T-helper 2 cell (primary cell): ENCODE data around the gene SERPIND1.
"Not testable (repeated sequence)": the region's sequence is repeated elsewhere in the genome, so short reads cannot be mapped to it uniquely, and the experiment has no call there.

Experiments used
- DNase-seq, 5 experiments: peaks; one replicate each; pipeline versions ENCODE4 v3.0.0 to v3.0.0-alpha.2; 2012 to 2022
- total RNA-seq, 2 donors: gene quantifications; one replicate each; lab custom pipeline; 2026; lab: John Stamatoyannopoulos, UW

Gene SERPIND1, protein sequence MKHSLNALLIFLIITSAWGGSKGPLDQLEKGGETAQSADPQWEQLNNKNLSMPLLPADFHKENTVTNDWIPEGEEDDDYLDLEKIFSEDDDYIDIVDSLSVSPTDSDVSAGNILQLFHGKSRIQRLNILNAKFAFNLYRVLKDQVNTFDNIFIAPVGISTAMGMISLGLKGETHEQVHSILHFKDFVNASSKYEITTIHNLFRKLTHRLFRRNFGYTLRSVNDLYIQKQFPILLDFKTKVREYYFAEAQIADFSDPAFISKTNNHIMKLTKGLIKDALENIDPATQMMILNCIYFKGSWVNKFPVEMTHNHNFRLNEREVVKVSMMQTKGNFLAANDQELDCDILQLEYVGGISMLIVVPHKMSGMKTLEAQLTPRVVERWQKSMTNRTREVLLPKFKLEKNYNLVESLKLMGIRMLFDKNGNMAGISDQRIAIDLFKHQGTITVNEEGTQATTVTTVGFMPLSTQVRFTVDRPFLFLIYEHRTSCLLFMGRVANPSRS
- total RNA-seq = 0 reads per million in 2 donors

DNA sequence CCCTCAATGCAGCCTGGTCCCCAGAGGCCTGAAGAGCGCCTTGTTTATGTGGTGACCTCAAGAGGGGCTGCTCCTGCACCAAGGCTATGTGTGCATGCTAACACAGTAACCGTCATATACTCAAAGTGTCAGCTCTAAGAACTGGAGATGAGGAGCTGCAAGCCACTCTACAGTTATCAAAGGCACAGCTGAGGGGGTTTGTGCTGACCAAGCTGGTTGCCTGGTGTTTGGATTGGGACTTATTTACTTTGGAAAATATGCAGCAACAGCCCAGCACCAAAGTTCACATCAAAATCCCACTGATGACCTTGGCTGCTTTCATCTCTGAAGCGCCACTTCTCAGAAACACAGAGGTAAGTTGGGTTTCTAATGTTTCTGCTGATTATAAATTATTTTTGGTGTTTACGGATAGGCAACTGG lies at the start of gene SERPIND1:
SERPIND1 (plus strand) TSS at position 321 of the 420 bp plus-strand sequence. CDS start 5,200 bp downstream, outside the sequence.
- DNase-seq = no peak

DNA sequence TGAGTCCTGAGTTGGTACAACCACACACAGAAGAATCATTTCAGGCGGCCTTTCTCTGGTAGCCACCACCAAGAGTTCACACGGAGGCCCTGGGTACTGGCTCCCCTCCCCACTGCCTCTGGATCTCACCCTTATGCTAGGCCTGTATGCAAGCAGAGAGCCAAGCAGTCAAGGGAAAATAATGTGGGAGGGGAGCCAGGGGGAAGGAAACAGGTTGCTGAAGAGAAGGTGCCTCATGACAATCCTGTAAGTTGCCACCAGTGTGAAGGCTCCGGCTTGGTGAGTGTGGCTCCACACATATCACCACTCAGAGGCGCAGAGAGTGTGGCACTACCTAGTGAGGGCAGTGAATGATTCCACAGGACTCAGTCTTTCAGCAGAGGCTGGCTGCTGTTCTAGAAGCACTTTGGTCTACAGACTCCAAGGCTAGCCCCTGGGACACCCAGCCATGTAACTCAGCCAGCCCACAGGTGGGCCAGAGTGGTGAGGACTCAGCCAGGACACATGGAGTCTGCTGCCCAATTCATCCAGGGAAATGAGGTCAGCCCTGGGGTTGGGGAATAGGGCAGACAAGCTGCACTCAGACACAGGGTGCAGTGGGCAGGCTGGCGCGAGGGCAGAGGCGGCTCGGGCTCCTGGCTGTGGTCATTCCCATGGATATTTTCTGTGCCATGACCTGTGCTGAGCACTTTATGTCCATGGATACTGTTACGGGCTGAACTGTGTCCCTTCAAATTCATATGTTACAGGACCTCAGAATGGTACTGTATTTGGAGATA lies 49.0 kb upstream of the SERPIND1 start:
- DNase-seq = no peak

DNA sequence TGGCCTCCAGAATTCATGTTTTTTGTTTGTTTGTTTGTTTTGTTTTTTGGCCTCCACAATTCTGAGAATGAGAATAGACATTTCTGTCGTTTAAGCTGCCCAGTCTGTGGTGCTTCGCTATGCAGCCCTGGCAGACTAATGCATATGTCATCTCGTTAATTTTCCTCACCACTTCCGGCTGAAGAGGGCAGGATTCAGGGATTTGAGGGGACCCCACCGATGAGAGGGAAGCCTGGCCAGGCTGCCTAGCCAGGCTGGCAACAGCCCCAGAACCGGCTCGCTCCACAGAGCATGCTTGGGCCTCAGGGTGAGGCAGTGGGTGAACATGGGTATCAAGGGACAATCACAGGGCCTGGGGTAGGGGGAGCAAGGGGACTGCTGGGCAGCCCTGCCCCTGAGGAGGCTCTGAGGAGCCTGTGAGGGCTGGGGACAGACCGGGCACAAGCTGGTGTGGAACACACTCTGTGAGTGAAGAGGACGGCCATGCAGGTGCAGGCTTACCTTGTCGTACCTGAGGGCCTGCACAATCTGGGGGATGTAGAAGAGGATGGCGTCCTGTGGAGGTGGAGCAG lies 47.8 kb upstream of the SERPIND1 start:
- no peak for DNase-seq

DNA sequence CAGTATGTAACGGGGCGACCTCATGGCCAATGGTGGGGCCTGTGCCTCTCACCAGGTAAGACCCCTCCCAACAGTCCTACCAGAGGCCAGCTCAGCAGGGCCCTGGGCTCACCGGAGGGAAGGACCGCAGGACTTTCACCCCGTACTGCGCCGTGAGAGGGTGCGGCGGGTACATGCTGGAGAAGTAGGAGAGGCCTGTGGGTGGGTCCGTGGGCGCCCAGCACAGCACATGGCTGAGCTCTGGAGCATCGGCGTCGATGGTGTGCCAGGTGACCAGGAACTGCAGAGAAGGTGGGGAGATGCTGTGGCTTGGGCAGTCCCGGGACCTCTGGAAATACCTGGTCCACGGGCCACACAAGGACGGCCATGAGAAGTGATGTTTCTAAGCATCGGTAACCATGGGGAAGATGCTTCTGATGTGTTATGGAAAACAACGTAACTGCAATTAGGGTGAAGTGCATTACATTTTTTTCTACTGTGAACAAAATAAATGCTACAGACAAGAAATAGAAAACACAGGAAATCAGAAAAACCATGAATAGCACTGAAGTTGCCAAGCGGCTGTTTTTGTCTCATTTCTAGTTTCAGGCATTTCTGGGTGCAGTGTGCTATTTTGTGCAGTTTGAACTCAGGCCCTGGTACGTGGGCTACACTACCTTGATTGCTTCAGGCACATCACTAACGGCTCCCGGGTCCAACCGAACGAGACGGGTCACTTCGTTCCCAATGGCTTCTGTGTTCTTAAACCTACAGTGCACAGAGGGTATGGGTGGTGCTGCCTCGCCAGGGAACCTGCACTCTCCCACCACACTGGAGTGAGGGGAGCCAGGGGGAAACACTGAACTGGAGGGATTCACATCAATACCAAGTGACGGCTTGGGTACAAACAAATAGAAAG lies 46.5 kb upstream of the SERPIND1 start:
- no peak for DNase-seq

DNA sequence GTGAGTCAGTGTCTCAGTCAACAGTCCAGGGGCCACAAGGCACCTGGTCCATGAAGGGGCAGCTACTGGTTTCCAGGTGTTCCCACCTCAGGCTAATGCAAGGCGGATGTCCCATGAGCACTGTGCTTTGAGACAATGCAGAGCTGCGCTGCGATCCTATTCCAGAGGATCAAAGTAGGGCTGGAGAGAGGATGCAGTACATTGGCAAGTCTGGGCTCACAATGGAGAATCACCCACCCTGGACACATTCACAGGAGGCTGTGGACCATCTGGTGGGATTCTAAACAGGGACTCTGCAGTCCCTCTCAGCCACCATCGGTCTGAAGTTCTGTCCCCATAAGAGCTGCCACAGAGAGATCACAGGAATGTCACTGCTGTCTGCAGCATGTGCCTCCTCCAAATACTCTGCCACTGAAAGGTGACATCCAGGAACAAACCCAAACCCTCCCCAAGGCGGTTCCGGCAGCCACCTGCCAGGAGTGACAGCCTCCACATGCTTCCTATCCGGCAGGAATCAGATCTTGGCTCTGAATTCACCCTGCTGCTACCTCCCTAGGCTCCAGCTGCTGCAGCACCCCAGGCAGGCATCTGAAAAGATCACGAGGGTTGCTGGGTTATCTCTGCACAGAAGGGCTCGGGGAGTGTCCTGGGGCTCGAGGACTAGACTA lies 45.3 kb upstream of the SERPIND1 start:
- no peak for DNase-seq

DNA sequence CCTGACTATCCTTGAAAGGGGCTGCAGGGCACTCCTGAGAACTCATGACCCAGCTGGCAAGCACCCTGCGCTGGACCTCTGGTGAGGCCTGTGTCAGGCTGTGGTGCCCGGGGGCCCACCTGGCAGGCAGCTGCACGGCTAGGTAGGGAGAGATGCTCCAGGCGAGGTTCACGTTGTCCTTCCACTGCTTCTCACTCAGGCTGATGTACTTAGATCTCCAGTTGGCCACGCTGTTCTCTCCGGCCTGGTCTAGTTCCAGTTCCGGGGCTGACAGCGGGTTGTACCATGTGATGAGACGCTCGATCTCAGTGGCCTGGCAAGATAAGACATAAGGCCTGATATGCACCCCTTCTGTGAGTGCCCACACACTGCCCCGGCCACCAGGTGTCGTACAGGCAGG lies 44.7 kb upstream of the SERPIND1 start:
- no peak for DNase-seq

DNA sequence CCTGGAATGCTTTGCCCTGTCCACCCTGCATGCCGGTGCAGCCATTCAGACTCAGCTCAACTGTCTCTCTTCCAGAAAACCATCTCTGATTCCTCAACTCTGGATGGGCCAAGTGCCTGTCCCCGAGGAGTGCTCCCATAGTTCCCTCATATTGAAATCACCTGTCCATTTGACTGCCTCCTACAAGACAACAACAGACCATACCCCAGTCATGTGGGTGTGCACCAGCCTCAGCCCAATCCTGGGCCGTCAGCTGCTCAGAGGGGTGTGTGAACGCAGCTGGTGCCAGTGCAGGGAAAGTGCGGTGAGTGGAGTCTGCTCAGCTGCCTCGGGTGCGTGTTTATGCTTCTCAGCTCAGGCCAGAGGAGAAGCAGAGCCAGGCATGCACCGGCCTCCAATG lies 41.5 kb upstream of the SERPIND1 start:
- not testable (repeated sequence) for DNase-seq

DNA sequence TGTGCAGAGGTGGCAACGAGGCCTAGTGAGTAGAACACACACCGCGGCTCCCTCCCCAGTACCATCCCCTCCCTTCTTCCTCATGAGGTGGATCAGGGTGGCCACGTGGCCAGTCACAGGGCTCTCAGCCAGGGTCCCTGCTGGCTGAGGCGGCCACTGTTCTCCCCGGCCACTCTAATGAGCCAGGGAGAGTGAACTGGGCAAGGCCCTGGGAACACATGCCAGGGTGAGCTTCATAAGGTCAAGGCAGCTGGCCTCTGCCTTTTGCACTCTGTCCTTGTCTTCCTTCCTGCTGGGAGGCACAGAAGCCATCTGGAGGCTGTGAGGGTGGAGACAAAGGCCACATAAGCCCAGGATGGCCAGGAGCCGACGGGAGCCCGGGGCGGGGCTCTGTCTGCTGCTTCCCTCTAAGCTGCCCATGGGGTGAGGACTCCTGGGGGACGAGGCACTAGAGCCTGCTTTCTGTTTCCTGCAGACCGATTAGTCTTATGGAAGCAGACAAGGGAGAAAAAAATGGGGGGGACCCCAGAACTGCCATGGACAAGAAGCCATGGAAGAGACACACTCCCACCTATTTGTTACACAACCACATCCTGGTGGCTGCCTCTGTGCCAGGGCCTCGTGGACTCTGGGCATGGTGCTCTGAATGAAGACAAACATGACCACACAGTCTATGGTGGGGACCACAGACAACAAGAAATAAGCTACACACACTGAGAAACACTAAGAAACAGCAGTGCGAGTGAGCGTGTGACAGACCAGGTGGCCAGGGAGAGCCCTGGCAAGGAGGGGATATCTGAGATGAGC lies 38.4 kb upstream of the SERPIND1 start:
- DNase-seq = not testable (repeated sequence)

DNA sequence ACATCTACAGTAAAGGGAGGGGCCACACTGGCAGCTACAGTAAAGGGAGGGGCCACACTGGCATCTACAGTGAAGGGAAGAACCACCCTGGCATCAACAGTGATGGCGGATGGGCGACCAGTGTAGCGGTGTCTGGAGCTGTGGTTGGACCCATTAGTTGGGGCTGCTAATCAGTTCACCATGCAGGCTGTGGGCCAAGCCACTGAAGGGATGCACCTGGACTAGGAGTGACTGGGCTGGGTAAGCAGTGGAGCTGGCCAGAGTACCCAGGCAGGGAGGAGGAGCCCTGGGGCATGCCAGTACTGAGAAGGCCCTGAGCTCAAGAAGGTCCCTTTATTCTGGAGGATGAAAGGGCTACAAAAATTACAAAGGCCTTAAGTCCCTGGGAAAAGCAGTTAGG lies 37.0 kb upstream of the SERPIND1 start:
- DNase-seq = not testable (repeated sequence)

DNA sequence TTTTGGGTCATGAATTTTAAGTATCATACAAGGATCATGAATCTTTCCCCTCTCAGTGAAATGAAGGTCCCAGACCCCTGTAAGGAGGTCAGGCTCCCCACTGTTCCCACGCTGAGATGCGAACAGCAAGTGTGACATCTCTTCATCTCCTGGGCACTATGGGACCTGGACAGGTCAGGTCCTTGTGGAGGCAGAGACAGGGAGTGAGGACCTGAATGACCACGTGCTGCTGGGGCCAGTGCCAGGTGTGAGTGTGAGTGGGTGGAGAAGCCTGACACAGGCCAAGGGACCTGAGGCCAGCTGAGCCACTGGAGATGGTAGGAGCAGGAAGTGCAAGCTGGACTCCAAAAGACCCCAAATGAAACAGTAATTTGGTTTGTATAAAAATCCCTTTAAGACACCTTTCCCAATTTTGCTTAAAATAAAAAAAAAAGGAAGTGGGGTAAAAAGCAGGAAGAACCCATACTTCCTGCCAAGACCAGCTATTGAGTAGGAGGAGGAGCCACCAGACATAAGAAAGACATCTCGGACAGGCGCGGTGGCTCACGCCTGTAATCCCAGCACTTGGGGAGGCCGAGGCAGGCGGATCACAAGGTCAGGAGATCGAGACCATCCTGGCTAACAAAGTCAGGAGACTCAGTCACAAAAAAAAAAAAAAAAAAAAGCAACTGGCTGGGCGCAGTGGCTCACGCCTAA lies 35.4 kb upstream of the SERPIND1 start:
- DNase-seq = no peak

DNA sequence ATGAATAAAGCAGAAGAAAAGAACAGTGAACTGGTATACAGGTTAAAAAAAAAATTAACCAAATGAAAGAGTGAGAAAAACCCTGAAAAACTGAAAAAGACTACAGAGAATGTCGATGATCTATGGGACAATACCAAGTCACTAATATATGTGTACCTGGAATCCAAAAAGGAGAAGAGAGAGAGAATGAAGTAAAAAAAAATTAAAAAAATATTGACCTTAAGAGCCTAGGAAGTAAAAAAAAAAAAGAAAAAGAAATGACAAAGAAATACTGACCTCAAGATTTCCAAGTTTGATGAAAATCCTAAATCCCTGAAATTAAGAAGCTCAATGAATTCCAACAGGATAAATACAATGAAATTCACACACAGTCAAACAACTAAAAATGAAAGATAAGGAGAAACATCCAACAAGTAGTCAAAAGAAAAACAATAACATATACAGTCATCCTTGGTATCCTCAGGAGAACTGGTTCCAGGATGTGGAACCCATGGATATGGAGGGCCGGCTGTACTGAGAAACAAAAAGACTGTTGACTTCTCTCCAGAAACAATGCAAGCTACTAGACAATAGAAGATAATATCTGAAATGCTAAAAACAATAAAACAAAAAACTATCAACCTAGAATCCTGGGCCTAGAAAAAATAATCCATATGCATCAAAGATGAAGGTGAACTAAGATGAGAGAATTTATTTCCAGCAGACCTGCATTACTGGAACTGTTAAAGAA lies 33.5 kb upstream of the SERPIND1 start:
- DNase-seq = no peak

DNA sequence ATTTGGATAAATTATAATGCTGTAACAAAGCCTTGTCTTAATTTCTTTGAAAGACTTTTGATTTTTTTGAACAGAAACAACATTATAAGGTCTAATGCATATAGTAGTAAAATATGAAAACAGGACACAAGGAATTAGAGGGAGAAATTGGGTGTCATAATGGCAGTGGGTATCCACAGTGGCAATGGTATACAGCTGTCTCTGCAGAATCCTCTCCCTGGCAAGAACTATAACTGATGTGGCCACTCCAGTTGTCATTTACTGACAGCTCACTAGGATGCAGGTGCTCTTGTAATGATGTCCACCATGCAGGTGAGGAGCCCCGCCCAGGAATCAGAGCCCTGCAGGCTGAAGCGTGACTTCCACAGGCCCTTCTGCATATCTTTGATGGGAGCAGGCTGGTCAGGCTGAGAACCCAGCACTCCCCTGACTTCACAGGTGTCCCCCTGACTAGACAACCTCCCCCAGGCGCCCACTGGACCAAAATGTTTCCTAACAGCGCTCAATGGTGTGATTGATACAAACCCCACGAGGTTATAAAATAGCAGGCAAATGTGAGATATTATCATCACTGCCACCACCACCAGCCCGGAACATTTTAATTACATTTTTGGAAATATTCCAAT lies 32.8 kb upstream of the SERPIND1 start:
- DNase-seq = no peak

DNA sequence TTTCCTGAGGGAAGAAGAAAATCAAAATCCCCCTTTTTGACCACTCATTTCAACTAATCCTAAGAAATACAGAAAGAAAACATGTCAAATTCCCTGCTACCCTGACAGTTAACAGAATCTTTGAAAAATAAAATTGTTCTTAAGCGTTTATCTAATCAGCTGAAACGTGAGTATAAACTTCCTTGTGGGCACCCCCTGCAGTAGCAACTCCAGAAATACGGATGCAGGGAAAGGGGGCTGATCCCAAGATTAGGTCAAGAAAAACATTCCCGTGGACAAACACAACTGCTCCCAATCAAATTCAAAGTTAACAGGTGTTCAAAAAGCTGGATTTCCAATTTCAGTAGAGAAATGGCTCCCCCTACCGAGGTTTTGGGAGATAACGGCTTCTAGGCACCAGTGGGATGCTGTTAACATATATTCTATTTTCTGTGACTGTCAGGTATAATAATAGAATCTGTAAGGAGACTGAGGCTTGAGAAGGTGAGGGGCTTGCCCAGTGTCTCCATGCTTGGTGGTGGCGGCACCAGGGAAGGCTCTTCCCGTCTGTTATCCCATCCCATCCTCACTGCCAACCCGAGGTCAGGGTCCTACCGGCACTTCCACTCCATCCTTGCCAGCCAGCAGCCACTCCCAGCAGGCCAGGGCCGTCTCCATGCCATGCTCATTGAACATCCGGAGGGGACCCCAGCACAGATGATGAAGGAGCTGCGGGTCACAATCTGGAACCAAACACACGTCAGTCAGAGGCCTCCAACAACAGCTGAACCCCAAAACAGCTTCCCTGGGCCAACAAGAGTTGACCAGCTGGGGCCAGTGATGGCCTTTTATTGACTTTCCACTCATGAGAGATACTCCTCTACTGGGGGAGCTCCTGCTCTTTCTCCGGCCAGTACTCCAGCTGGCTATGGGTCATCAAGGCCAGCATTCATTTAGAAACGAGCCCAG lies 32.0 kb upstream of the SERPIND1 start:
- DNase-seq = peak in 3 of 5 experiments; percentile 3 to 27 (median 9)

DNA sequence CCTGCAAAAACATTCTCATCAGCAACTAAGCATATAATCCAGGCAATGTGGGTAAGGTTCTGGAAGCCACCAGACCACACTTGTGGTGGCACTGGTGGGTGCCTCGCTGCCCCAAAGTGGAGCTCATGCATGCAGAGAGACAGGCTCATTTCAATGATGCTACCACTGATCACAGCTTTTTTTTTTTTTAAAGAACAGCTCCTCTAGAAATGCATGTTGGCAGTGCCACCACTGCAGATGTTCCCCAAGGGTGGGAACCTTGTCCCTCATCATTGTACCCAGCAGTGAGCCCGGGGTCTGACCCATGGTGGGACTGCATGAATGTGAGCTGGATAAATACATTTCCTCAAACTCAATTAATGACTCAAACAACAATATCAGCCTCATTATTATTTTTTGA lies 31.1 kb upstream of the SERPIND1 start:
- DNase-seq = no peak

DNA sequence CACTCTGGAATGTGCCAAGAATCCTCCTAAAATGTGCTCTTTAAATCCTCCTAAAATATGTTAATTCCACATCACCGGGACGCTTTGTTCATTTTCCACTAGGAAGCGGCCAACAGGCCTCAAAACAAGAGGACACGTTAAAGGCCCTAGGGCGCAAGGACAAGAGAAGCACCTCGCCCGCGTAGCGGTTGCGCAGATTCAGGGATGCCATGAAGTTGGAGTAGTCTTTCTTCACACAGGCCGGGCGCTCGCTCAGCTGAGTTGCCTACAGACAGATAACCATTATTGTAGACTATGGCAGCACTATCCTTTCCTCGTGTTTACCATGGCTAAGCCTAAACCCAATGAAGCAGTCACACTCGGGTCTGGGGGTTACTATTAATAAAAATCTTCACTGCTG lies 29.5 kb upstream of the SERPIND1 start:
- no peak for DNase-seq

DNA sequence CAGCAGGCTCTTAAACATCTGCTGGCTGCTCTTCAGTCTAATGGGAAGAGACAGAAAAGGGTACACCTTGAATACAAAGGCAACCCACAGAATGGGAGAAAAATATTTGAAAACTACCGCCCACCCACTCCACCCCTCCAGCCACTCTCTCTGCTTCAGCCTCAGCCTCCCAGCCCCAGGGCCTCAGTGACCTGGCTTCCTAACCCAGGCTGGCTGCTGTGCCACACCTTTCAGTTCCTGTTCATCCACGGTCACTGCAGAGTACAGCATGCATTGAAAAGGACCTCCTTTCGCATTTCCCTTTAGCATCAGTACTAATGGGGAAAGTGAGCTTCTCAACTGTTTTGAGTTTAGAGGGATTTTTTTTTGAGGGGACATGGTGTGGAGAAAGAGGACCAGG lies 28.8 kb upstream of the SERPIND1 start:
- no peak for DNase-seq

DNA sequence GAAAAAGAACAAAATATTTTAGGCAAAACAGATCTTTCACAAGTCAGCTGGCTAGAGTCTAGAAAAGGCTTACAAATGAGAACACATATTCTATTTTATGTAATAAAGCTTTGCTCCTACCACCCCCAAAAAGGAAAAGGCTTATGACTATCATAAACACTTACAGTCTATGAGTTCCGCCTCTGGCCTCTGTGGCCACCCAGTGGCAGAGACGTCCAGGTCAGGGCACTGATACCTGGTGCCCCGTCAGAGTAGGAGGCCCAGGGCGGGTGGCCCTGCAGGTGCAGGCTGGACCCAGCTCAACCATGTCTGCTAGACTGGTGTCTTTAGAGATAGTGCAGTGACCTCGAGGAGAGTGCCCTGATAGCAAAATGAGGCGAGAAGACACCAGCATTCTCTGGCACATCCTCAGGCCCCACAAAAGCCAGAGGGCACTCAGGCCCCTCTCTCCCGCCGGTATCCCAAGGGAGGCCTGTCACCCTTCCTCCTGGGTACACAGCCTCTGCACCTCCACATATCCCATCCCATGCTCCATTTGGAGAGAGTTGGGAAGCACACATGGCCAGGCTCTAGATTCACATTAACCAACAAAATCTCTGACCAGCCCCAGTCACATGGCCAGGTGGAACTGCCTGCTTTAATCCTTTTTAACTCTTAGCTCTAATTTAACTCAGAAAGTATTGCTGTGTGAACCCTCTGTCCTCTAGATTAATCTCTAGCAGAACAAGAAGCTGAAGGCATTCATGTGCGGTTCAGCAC lies 27.3 kb upstream of the SERPIND1 start:
- DNase-seq = no peak
